GM12874 (cell line): Measurements from ENCODE around the gene CNTNAP2.

Experiments
- TF ChIP-seq, protein P1 (sequence below): IDR thresholded peaks from 2 replicates; pipeline ENCODE4 v1.5.1; 2011; ENCODE audit warnings: low read depth, mild to moderate bottlenecking, control low read depth, low read length, moderate library complexity; ENCODE audit not compliant: insufficient read depth

The CNTNAP2 gene

DNA sequence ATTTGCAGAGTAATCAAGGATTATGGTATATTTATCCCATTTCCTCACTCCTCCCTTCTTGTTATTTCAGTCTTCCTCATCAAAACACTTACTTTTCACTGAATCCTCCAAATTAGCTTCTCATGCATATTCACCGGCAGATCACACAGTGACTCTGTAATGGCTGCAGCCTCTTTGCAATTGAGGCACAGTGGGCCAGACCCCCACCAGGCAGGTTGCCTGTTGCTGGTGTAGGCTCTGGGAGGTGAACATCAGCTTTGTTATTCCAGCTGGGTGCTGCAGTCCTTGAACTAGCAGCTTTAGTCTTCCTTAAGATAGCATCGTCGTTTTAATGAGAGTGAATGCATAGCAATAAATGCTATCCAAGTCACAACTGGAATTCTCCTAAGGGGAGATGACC lies 449.3 kb downstream of the CNTNAP2 start:
- TF ChIP-seq, protein P1, sequence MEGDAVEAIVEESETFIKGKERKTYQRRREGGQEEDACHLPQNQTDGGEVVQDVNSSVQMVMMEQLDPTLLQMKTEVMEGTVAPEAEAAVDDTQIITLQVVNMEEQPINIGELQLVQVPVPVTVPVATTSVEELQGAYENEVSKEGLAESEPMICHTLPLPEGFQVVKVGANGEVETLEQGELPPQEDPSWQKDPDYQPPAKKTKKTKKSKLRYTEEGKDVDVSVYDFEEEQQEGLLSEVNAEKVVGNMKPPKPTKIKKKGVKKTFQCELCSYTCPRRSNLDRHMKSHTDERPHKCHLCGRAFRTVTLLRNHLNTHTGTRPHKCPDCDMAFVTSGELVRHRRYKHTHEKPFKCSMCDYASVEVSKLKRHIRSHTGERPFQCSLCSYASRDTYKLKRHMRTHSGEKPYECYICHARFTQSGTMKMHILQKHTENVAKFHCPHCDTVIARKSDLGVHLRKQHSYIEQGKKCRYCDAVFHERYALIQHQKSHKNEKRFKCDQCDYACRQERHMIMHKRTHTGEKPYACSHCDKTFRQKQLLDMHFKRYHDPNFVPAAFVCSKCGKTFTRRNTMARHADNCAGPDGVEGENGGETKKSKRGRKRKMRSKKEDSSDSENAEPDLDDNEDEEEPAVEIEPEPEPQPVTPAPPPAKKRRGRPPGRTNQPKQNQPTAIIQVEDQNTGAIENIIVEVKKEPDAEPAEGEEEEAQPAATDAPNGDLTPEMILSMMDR = no peak

DNA sequence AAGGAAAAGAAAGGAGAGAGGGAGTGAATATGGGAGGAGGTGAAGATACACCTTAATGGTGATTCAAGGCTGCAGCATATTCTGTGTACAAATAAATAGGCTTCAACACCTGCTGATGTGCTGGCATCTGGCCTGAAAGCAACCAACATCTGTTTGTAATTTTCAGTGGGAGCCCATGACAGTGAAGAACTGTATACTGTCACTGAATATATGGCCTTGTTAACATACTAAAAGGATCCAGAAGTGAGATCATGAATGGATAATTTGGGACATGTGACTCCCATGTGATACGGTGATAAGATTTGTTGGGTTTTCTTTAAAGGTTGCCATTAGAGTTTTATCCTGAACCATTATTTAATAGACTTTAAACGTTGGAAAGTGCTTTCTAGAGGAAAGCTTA lies 459.3 kb downstream of the CNTNAP2 start:
- TF ChIP-seq, protein P1 = no peak

DNA sequence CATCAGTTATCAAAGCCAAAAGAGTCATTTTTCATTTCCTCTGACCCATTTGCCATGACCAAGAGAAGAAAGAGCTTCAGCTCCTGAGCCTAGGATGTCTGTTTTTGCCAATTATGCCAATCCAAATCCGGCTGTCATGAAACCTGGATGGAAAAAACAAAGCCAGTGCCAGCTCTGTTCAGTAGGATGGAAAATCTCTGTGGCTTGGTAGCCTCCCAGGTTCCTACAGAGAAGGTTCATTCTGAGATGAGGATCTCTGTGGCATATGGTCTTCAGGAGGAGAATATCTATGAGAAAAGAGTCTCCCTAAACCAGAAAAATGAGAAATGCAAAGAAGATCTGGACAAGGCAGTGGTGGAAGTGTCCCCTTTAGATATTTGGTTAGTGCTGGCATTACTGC lies 475.4 kb downstream of the CNTNAP2 start:
- TF ChIP-seq, protein P1 = no peak

DNA sequence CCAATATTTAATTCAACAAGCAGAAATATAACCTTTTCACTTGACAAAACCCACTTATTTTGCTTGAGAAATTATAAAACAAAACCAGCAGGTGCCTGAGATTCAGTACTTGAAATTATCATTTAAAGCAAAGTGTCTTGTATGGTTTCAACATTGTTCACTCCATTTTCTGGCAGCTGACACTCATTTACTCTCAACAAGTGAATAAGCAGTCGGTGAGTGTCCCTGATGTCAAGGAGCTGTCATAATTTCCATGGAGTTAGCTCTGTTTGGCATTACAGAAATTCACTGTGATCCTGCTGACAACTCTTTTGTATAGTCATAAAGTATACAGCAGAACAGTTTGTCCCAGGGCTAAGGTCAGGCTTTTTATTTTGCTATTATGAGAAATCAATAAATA lies 490.0 kb downstream of the CNTNAP2 start:
- TF ChIP-seq, protein P1 = no peak

DNA sequence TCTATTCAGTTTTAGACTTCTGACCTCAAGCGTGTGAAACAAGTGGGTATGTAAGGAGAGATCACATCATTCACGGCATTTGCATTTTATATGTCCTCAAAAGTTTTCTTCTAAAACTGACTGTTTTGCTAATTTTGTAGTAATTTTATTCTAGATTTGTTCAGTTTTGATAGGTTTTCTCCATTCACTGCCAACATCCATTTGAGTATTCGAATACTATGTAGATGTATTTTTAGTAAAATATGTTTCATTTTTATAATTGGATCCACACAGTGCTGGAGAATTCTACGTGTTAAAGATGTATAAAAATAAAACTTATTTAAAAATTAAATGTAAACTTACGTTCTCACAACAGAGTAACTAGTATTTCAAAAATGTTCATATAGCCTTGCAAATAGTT lies 503.0 kb downstream of the CNTNAP2 start:
- TF ChIP-seq, protein P1 = no peak

DNA sequence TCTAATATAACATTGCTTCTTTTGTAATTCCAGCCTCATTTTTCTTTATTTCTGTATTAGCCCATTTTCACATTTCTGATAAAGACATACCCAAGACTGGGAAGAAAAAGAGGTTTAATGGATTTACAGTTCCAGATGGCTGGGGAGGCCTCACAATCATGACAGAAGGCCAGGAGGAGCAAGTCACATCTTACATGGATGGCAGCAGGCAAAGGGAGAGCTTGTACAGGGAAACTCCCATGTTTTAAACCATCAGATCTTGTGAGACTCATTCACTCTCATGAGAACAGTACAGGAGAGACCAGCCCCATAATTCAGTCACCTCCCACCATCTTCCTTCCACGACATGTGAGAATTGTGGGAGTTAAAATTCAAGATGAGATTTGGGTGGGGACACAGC lies 510.3 kb downstream of the CNTNAP2 start:
- TF ChIP-seq, protein P1 = no peak

DNA sequence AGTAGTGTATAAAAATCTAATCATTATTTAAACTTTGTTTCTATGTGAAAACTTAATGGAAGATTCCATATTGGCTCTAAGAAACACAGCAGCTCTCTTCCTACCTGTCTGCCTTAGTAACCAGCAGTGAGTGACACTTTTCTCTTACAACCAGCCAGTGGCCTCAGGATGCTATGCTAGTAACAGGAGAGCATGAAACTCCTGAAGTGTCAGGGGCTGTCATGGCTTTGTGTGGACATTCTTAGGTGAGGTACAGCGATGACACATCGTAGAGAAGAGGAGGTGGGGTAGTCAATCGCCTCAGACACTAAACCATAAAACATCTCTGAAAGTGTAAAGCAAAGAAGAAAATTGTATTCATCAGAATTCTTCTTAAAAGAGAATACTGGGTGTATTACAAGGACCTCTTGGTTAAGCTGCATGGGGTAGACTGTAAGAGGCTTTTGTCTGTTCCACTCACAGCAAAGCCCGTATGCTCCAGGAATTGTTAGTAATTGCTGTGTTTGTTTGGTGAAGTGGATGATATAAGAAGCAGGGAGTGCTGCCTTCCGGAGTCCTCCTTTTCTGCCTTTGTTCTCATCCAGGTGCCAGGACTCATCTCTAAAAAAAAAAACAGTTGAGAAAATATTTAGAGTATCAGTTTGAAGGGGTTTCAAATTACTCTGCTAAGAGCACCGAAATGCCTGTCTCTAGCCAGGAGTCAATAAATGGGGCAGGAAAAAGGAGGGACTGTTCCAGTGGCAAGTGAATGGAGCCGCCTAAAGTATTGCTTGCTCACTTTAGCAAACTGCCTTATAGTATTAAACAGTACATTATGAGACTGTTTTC lies 518.8 kb downstream of the CNTNAP2 start:
- TF ChIP-seq, protein P1 = no peak
